GM18505 (cell line): ENCODE measurements around the gene GPR50.

Source experiments
- ATAC-seq: cut with Tn5 transposase; IDR thresholded peaks from one replicate; pipeline ENCODE4 v1.9.1; 2021; ENCODE audit not compliant: unreplicated experiment
- POLR2A ChIP-seq: IDR thresholded peaks from 4 replicates; pipeline ENCODE4 v1.6.1; 2011; ENCODE audit warnings: borderline replicate concordance; ENCODE audit not compliant: insufficient read depth, insufficient read length; ENCODE audit errors: extremely low read depth

The GPR50 gene

DNA sequence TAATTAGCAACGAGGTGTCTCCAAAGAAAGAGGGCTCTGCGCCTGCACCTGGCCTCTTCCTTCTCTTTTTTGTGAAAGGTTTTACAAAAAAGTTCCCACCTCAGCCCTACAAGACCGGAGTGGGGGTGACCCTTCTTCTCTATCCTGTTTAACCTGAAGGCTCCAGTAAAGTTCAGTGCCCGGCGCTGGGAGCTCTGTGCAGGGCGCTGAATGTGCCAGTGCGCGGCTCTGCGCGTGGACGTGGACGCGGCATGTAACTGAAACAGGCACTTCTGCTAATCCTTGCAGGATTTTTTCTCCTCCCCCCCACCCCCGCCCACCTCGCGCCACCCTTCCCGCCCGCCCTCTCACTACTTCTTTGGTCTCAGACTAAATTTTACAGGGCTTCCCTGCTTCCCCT is 2.4 kb downstream of the GPR50 start:
- ATAC-seq, result no peak
- TF ChIP-seq POLR2A, result no peak

DNA sequence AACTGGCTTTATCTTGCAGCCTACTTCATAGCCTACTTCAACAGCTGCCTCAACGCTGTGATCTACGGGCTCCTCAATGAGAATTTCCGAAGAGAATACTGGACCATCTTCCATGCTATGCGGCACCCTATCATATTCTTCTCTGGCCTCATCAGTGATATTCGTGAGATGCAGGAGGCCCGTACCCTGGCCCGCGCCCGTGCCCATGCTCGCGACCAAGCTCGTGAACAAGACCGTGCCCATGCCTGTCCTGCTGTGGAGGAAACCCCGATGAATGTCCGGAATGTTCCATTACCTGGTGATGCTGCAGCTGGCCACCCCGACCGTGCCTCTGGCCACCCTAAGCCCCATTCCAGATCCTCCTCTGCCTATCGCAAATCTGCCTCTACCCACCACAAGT is 4.0 kb downstream of the GPR50 start:
- no peak for TF ChIP-seq POLR2A
- ATAC-seq, result no peak

DNA sequence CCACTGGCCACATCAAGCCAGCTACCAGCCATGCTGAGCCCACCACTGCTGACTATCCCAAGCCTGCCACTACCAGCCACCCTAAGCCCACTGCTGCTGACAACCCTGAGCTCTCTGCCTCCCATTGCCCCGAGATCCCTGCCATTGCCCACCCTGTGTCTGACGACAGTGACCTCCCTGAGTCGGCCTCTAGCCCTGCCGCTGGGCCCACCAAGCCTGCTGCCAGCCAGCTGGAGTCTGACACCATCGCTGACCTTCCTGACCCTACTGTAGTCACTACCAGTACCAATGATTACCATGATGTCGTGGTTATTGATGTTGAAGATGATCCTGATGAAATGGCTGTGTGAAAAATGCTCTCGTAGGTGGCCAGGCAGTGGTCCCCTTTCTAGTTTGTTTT is 4.7 kb downstream of the GPR50 start:
- no peak for TF ChIP-seq POLR2A
- ATAC-seq, result no peak

DNA sequence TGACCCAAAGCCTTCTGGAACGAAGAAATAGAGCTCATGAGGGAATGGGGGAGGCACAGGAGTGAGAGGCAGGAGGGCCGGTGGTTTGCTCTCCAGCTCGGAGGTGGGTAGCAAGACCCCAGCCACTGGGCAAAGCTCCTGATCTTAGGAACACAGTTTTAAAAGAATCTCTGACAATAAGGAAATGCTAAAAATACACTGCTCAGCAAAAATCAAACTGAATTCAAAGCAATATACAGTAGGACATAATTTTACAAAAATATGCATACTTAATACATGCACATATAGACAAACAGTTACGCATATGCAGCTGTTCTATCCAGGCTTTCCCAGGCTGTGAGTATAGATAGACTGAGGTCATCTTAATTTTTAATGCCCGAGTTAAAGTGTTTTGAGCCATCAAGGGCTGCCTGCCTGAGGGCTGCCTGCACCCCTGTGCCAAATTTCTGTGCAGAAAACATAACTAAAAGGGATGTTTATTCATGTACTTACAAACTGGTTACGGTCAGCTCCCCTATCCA is 6.9 kb downstream of the GPR50 start:
- TF ChIP-seq POLR2A, result no peak
- no peak for ATAC-seq

DNA sequence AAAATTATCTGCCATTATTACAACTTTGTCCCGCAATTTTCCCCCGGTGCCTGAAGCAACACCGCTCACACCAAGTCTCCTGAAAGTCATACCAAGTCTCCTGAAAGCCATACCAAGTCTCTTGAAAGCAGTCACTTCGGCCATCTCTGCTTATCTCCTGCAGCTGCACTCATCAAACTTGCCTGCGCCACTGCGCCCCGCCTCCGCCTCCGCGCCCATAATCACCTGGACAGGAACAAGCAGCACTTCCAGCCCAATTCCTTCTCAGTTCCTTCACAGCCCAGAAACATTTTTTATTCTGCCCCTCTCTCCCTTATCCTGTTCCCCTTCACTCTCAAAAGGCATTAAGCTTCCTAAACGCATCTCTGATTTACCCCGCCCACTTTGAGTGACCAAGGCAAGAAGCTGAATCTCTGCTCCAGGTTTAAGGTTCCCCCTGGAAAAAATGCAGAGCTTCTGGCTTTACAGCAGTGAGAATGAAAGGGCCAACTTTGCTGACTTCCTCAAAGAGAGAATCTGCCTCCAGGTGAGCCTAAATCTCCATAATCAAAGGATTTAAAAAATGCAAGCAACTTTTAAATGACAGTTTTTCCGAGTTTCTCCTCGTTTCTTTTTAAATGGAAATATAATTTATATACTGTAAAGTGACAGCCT is 7.7 kb downstream of the GPR50 start:
- ATAC-seq, result no peak
- TF ChIP-seq POLR2A, result no peak

DNA sequence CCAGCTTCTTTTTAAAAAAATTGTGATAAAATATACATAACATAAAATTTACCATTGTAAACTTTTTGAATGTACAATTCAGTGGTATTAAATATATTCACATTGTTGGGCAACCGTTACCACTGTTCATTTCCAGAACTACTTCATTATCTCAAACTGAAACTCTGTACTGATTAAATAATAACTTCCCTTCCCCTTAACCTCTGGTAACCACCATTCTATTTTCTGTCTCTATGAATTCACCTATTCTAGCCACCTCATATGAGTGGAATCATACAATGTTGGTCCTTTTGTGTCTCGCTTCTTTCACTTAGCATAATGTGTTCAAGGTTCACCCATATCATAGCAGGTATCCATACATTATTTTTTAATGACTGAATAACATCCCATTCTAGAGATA is 8.3 kb downstream of the GPR50 start:
- no peak for ATAC-seq
- TF ChIP-seq POLR2A, result no peak

DNA sequence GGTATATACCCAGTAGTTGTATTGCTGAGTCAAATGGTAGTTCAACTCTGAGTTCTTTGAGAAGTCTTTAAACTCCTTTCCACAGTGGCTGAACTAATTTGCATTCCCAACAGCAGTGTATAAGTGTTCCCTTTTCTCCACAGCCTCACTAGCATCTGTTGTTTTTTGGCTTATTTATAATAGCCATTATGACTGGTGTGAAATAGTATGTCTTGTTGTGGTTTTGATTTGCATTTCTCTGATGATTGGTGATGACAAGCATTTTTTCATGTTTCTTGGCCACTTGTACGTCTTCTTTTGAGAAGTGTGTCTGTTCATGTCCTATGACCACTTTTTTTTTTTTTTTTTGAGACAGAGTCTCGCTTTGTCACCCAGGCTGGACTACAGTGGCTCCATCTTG is 30.5 kb downstream of the GPR50 start:
- no peak for ATAC-seq
- TF ChIP-seq POLR2A, result no peak

DNA sequence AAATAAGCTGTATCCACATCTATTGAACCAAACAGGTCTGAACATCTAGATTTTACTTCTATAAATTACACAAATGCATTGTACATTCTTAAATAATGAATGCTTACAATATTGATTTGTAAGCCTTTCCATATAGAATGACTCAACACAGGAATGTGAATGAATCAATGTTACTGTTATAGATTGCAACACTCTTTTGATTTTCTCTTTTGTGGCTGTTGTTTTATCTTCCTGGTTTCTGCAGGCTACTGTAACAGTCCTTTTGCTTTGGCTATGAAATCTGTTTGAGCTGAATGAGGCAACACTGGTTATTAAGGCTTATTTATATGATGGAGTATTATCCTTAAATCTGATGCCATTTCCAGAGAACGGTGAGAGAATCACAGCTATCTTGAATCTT is 49.5 kb downstream of the GPR50 start:
- TF ChIP-seq POLR2A, result no peak
- no peak for ATAC-seq

DNA sequence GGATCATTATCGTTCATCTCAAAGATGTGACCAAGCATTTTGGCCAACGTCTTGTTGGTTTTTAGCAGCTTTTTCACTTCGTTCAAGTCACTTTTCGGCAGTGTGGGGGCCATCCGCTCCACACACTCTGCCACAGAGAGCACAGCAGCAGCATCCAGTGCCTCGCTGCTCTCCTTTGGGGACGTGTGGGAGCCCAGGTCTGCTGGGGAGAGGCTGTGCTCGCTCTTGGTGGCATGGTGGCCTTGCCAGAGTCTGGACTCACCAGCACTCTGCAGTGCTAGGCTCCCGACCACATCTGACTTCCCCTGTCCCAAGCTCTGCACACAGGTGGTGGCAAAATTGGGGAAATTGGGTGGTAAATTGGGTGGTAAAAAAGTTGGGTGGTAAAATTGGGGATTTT is 50.6 kb downstream of the GPR50 start:
- TF ChIP-seq POLR2A, result no peak
- no peak for ATAC-seq

DNA sequence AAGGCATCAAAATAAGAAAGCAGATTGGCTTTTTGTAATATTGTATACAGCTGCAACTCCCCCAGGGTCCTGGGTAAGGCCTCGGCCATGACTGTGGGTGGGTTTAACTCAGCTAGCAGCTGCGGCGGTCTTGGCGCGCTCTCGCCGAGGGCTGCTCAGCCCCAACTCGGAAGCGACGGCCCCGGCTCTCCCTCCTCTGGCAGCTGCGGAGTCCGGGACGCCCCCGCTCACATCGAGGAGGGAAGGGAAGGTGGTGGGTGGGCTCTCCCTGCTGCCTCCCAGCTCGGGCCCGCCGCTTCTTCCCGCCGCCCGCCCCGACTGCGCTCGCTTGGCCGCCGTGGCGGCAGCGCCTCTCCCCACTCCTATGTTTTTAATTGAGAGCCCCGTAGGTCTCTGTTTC is 51.2 kb downstream of the GPR50 start:
- no peak for ATAC-seq
- no peak for TF ChIP-seq POLR2A

DNA sequence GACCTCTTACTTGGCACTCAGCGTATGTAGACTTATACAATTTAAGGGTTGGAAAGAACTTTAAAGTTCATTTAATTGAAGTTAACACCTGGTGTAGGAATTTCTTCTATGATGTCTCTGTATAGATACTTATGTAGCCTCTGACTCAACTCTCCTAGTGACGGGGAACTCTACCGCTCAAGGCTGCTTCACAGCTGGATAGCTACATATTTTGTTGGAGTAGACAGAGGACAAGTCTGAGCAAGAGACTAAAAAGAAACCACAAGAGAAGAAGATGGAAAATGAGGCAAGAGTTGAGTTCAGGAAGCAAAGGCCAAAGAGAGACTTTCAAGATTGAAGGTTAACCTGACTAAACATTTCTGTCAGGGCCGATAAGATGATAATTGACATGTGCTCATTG is 52.6 kb downstream of the GPR50 start:
- ATAC-seq, result no peak
- TF ChIP-seq POLR2A, result no peak
